K562 (cell line): Measurements from ENCODE around the gene RSPH6A. TPM values are rescaled to one million over a fixed set of nuclear protein-coding genes. Genes with fewer than 3 reads are reported as not detected.

ENCODE experiments used
- ATAC-seq: fragments of 200-7000 bp; cut with Tn5 transposase; 3 replicates; pipeline ENCODE4 v1.9.1; 2020; ENCODE audit warnings: moderate library complexity
- BruUV-seq: library from RNA; stranded (reverse); fragments of 400-500 nt; replicated peaks from 2 replicates; lab custom pipeline; 2021; lab: Mats Ljungman, UMichigan
- CTCF ChIA-PET: fragments of 300-600 bp; formaldehyde crosslinking; extraction: SDS; loops from one replicate; lab custom pipeline; 2021; ENCODE audit warnings: low intra/inter-chr PET ratio; lab: Yijun Ruan, JAX
- POLR2A ChIA-PET: fragments of 300-600, 350-650 bp; sonication (Branson Sonifier 250); formaldehyde crosslinking; extraction: SDS; loops from one replicate; lab custom pipeline; 2021; ENCODE audit warnings: antibody characterized with exemption, inconsistent platforms; lab: Yijun Ruan, JAX
- DNase-seq, 4 experiments: peaks; one replicate each; pipeline versions ENCODE4 v3.0.0 to v3.0.0-alpha.2; 2011 to 2018; ENCODE audit warnings: low spot score in 3 of 4, mixed read lengths in 3 of 4; ENCODE audit errors: extremely low read depth in 1 of 4
- FAIRE-seq: peaks from 2 replicates; lab custom pipeline; 2011; peaks lifted over from hg19 to GRCh38; lab: Jason Lieb, UNC
- H2AFZ ChIP-seq: 2 replicates; pipeline ENCODE4 v1.6.0; 2011; ENCODE audit warnings: low read depth, low read length, control low read depth, inconsistent platforms
- H3K27ac ChIP-seq: fragments of 200-600 bp; 3 replicates; pipeline ENCODE4 v1.8.0; 2011; ENCODE audit warnings: low read depth, mild to moderate bottlenecking, control low read depth, inconsistent platforms, low read length, moderate library complexity, mixed read lengths; ENCODE audit errors: extremely low read depth
- H3K27me3 ChIP-seq, 2 experiments: fragments of 300-600 bp in 1 of 2; 2 replicates in 1 of 2; 3 replicates in 1 of 2; pipeline versions ENCODE4 v1.6.0 to v1.8.0; 2011; ENCODE audit warnings: inconsistent platforms in 2 of 2, low read length in 2 of 2, mild to moderate bottlenecking in 1 of 2, mixed read lengths in 1 of 2, moderate library complexity in 1 of 2; ENCODE audit not compliant: control insufficient read depth in 2 of 2, insufficient read depth in 2 of 2
- H3K36me3 ChIP-seq: fragments of 300-600 bp; 3 replicates; pipeline ENCODE4 v1.8.0; 2011; ENCODE audit warnings: mild to moderate bottlenecking, low read length, inconsistent platforms; ENCODE audit not compliant: control insufficient read depth, insufficient read depth
- H3K4me1 ChIP-seq, 2 experiments: fragments of 200-600 bp in 1 of 2; replicated peaks in 1 of 2; 2 replicates in 1 of 2; 3 replicates in 1 of 2; pipeline versions ENCODE4 v1.5.1 to v1.8.0; 2011; ENCODE audit warnings: inconsistent platforms in 2 of 2, low read length in 2 of 2, mild to moderate bottlenecking in 1 of 2, mixed read lengths in 1 of 2, moderate library complexity in 1 of 2; ENCODE audit not compliant: control insufficient read depth in 2 of 2, insufficient read depth in 2 of 2
- H3K4me2 ChIP-seq: 2 replicates; pipeline ENCODE4 v1.6.1; 2011; ENCODE audit warnings: low read length, control low read depth, inconsistent platforms, mixed read lengths; ENCODE audit not compliant: insufficient read depth
- H3K4me3 ChIP-seq: fragments of 200-600 bp; sonication (generic), shearing (Covaris generic); 2 replicates; pipeline ENCODE4 v1.5.1; 2016; ENCODE audit warnings: control low read depth, inconsistent platforms
- H3K79me2 ChIP-seq: fragments of 200-600 bp; 3 replicates; pipeline ENCODE4 v1.8.0; 2011; ENCODE audit warnings: low read length, inconsistent platforms; ENCODE audit not compliant: control insufficient read depth, insufficient read depth
- H3K9ac ChIP-seq, 2 experiments: 2 replicates each; pipeline versions ENCODE4 v1.6.0 to v1.6.1; 2011; ENCODE audit warnings: low read depth in 2 of 2, low read length in 2 of 2, control low read depth in 1 of 2, inconsistent platforms in 1 of 2, mild to moderate bottlenecking in 1 of 2, mixed read lengths in 1 of 2; ENCODE audit not compliant: insufficient read depth in 1 of 2
- H3K9me1 ChIP-seq: one replicate; pipeline ENCODE4 v1.6.0; 2011; ENCODE audit warnings: inconsistent platforms, mild to moderate bottlenecking, low read length, moderate library complexity; ENCODE audit not compliant: control insufficient read depth, insufficient read depth
- H3K9me3 ChIP-seq: replicated peaks from 2 replicates; pipeline ENCODE4 v1.5.1; 2011; ENCODE audit warnings: low read depth, low read length, inconsistent platforms; ENCODE audit not compliant: control insufficient read depth, insufficient read depth
- H4K20me1 ChIP-seq: replicated peaks from 2 replicates; pipeline ENCODE4 v1.6.1; 2011; ENCODE audit warnings: low read length, inconsistent platforms, mixed read lengths; ENCODE audit not compliant: control insufficient read depth, insufficient read depth
- POLR2AphosphoS5 ChIP-seq: IDR thresholded peaks from 2 replicates; pipeline ENCODE4 v1.6.1; 2011; ENCODE audit warnings: mild to moderate bottlenecking, low read depth, low read length, moderate library complexity; ENCODE audit not compliant: control insufficient read depth, insufficient read depth
- WGBS: fragments of 100-300 bp; shearing (Covaris generic); methylation state at CpG from one replicate; pipeline ENCODE4 v1.1.6; 2016; ENCODE audit warnings: low coverage, mixed read lengths; ENCODE audit not compliant: insufficient coverage; ENCODE audit errors: missing lambda C conversion rate; 5-methylcytosine and 5-hydroxymethylcytosine counted together
- in situ Hi-C: fragments of 300-500 bp; cut with MboI; formaldehyde crosslinking; loops from 4 replicates; pipeline ENCODE4 v1.15.0; 2018; ENCODE audit warnings: inconsistent platforms, mixed read lengths
- intact Hi-C: fragments of 100-400 bp; cut with micrococcal nuclease; formaldehyde crosslinking; loops from 2 replicates; pipeline ENCODE4 v1.14.2; 2022
- polyA plus RNA-seq, 8 experiments: library from polyadenylated mRNA; depleted of rRNA in 4 of 8; stranded (reverse) in 5 of 8; unstranded in 3 of 8; fragments of >200 nt; fragmentation: Nextera tagmentation in 2 of 8; fragmentation: Illumina TruSeq in 1 of 8; extraction: Ambion mirVana in 2 of 8; extraction: Trizol in 1 of 8; gene quantifications; 2 replicates each; pipeline versions ENCODE4 v1.2.1 to v1.2.3, GENCODE V29; 2011 to 2014; ENCODE audit warnings: inconsistent platforms in 1 of 8, missing spikeins in 1 of 8
- total RNA-seq, 7 experiments: library from RNA; depleted of rRNA in 6 of 7; stranded (reverse); fragments of >200 nt in 6 of 7; fragmentation: Illumina TruSeq in 2 of 7; extraction: Trizol in 2 of 7; gene quantifications; 2 replicates each; pipeline versions ENCODE4 v1.2.1 to v1.2.3, GENCODE V29; 2011 to 2021; ENCODE audit warnings: low replicate concordance in 1 of 7

RSPH6A gene
- total and polyA plus RNA-seq, 9 of the 15 experiments (the other 6 are each of a cell fraction or from before 2014, with no cell fraction given) = 0.03 to 0.15 (median 0.07) TPM; not detected in 5

GRCh38 chr19:45817725-45818301 lies 2.7 kb upstream of the RSPH6A start:
- peak in 1 of 4 experiments; percentile 29 for DNase-seq
- peaks cover 0 to 41% of the 10 kb centered on the region in 2 experiments; a peak in 3 of 5 replicates for H3K4me1 ChIP-seq
- TF ChIP-seq POLR2AphosphoS5 = no peak
- intact Hi-C loops = loop anchor here (1.0 to 10.0 kb wide), 3 partner anchors 65 to 257 kb away; no protein-coding TSS in a partner anchor
- H3K9me3 ChIP-seq = no peaks in the 10 kb centered on the region
- H4K20me1 ChIP-seq = peaks cover 13% of the 10 kb centered on the region; the same call in 1 of the 2 replicates
- no peak overlapping the region for H3K4me2 ChIP-seq
- H3K36me3 ChIP-seq = peaks cover 52% of the 10 kb centered on the region; the same call in 2 of the 3 replicates
- no peaks in the 10 kb centered on the region for H3K27me3 ChIP-seq
- H3K27ac ChIP-seq = no peak overlapping the region
- no TSS peak for BruUV-seq
- peak; percentile 13; the same call in 2 of the 3 replicates for ATAC-seq
- in situ Hi-C loops = no loop called here
- no peak overlapping the region for H2AFZ ChIP-seq
- H3K9ac ChIP-seq = peak overlapping the region in 1 of 2 experiments; percentile 73; a peak in 2 of 4 replicates
- ChIA-PET CTCF (interaction anchor here (0.6 to 3.3 kb wide), 9 partner anchors 31 to 260 kb away, joined by 3 to 56 read pairs (median 7); partner anchors contain the start of gene IRF2BP1), POLR2A (interaction anchor here (1.0 kb wide), 3 partner anchors 20 to 68 kb away, joined by 3 to 5 read pairs (median 4); partner anchors contain the start of genes FOXA3 and IRF2BP1)
- no peak overlapping the region for H3K4me3 ChIP-seq
- WGBS = 74% methylated on average over 17 of the region's 19 CpGs
- H3K79me2 ChIP-seq = no peaks in the 10 kb centered on the region
- H3K9me1 ChIP-seq = peaks cover 2% of the 10 kb centered on the region
- no peak for FAIRE-seq
